Measurements from ENCODE around the gene ADAMTSL4.

DNA sequence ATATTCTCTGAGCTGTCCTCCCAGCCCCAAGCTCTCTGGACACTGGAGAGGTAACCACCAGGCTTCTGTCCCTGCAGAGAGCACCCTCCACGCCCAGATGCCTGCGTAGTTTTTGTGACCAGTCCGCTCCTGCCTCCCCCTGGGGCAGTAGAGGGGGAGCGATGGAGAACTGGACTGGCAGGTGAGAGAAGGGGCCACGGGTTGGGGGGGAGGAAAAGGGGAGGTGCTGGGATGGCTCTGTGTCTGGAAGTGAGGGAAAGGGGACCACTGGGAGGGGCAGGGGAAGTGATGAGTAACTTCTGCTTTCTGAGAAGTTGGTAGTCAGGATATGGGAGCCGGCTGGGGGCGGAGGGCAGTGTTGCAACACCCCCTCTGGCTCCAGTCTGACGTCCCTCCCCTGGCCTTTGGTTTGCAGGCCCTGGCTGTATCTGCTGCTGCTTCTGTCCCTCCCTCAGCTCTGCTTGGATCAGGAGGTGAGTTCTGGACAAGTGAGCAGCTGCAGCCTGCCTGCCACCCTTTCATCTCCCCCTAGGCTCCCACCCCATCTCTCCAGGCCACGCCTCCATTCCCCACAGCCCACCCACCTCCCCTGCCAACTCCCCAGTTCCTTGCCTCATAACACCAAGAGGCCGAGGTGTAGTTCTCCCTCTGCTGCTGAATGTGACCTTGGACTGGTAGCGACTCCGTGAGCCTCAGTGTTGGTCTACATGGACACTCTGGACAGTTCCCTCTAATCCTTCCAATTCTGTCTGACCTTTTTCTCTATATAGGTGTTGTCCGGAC is 3.1 kb downstream of the ADAMTSL4 start:
- TF ChIP-seq ZFP30 (CRISPR knock-in tag; IDR thresholded peaks at IDR 0.05) (no peak), ZFP3 (CRISPR knock-in tag; IDR thresholded peaks at IDR 0.05) (no peak), ARNTL (CRISPR knock-in tag; IDR thresholded peaks at IDR 0.05; ENCODE audit: borderline replicate concordance, low read depth) (no peak)
- TF ChIP-seq, protein P1, sequence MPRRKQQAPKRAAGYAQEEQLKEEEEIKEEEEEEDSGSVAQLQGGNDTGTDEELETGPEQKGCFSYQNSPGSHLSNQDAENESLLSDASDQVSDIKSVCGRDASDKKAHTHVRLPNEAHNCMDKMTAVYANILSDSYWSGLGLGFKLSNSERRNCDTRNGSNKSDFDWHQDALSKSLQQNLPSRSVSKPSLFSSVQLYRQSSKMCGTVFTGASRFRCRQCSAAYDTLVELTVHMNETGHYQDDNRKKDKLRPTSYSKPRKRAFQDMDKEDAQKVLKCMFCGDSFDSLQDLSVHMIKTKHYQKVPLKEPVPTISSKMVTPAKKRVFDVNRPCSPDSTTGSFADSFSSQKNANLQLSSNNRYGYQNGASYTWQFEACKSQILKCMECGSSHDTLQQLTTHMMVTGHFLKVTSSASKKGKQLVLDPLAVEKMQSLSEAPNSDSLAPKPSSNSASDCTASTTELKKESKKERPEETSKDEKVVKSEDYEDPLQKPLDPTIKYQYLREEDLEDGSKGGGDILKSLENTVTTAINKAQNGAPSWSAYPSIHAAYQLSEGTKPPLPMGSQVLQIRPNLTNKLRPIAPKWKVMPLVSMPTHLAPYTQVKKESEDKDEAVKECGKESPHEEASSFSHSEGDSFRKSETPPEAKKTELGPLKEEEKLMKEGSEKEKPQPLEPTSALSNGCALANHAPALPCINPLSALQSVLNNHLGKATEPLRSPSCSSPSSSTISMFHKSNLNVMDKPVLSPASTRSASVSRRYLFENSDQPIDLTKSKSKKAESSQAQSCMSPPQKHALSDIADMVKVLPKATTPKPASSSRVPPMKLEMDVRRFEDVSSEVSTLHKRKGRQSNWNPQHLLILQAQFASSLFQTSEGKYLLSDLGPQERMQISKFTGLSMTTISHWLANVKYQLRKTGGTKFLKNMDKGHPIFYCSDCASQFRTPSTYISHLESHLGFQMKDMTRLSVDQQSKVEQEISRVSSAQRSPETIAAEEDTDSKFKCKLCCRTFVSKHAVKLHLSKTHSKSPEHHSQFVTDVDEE (CRISPR knock-in tag; IDR thresholded peaks at IDR 0.05) = no peak
- TF ChIP-seq, protein P2, sequence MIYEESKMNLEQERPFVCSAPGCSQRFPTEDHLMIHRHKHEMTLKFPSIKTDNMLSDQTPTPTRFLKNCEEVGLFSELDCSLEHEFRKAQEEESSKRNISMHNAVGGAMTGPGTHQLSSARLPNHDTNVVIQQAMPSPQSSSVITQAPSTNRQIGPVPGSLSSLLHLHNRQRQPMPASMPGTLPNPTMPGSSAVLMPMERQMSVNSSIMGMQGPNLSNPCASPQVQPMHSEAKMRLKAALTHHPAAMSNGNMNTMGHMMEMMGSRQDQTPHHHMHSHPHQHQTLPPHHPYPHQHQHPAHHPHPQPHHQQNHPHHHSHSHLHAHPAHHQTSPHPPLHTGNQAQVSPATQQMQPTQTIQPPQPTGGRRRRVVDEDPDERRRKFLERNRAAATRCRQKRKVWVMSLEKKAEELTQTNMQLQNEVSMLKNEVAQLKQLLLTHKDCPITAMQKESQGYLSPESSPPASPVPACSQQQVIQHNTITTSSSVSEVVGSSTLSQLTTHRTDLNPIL (CRISPR knock-in tag; IDR thresholded peaks at IDR 0.05; ENCODE audit: low read depth) = no peak
- TF ChIP-seq, protein P3, sequence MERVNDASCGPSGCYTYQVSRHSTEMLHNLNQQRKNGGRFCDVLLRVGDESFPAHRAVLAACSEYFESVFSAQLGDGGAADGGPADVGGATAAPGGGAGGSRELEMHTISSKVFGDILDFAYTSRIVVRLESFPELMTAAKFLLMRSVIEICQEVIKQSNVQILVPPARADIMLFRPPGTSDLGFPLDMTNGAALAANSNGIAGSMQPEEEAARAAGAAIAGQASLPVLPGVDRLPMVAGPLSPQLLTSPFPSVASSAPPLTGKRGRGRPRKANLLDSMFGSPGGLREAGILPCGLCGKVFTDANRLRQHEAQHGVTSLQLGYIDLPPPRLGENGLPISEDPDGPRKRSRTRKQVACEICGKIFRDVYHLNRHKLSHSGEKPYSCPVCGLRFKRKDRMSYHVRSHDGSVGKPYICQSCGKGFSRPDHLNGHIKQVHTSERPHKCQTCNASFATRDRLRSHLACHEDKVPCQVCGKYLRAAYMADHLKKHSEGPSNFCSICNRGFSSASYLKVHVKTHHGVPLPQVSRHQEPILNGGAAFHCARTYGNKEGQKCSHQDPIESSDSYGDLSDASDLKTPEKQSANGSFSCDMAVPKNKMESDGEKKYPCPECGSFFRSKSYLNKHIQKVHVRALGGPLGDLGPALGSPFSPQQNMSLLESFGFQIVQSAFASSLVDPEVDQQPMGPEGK (CRISPR knock-in tag; IDR thresholded peaks at IDR 0.05; ENCODE audit: borderline replicate concordance) = no peak
- TF ChIP-seq, protein P4, sequence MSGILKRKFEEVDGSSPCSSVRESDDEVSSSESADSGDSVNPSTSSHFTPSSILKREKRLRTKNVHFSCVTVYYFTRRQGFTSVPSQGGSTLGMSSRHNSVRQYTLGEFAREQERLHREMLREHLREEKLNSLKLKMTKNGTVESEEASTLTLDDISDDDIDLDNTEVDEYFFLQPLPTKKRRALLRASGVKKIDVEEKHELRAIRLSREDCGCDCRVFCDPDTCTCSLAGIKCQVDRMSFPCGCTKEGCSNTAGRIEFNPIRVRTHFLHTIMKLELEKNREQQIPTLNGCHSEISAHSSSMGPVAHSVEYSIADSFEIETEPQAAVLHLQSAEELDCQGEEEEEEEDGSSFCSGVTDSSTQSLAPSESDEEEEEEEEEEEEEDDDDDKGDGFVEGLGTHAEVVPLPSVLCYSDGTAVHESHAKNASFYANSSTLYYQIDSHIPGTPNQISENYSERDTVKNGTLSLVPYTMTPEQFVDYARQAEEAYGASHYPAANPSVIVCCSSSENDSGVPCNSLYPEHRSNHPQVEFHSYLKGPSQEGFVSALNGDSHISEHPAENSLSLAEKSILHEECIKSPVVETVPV (CRISPR knock-in tag; IDR thresholded peaks at IDR 0.05) = no peak

Measured in SK-N-SH treated with all-trans-retinoic acid at 6 μM for 48 hours (cell line).